Adipocyte (in vitro differentiated cells): ENCODE results near the gene TSPOAP1.
A peak's percentile ranks its signal among the peaks of the same experiment; 100 is the strongest.

Source experiments
- DNase-seq: peaks from one replicate; pipeline ENCODE4 v3.0.0-alpha.2; 2015; ENCODE audit warnings: low read depth
- H3K27me3 ChIP-seq: replicated peaks from 2 replicates; pipeline ENCODE4 v1.7.0; 2013; ENCODE audit warnings: mild to moderate bottlenecking, low read length, moderate library complexity; ENCODE audit not compliant: control insufficient read depth, insufficient read depth
- H3K36me3 ChIP-seq: 2 replicates; pipeline ENCODE4 v1.7.0; 2013; ENCODE audit warnings: low read length, mild to moderate bottlenecking, moderate library complexity; ENCODE audit not compliant: control insufficient read depth, insufficient read depth, severe bottlenecking
- H3K4me1 ChIP-seq: 2 replicates; pipeline ENCODE4 v1.7.0; 2013; ENCODE audit warnings: mild to moderate bottlenecking, low read length, moderate library complexity; ENCODE audit not compliant: control insufficient read depth, insufficient read depth
- H3K4me3 ChIP-seq: 2 replicates; pipeline ENCODE4 v1.7.0; 2013; ENCODE audit warnings: mild to moderate bottlenecking, low read length, moderate library complexity
- H3K9ac ChIP-seq: 2 replicates; pipeline ENCODE4 v1.7.0; 2013; ENCODE audit warnings: mild to moderate bottlenecking, low read length, moderate library complexity
- H3K9me3 ChIP-seq: 2 replicates; pipeline ENCODE4 v1.7.0; 2013; ENCODE audit warnings: mild to moderate bottlenecking, low read length, moderate library complexity; ENCODE audit not compliant: control insufficient read depth

The TSPOAP1 gene

DNA sequence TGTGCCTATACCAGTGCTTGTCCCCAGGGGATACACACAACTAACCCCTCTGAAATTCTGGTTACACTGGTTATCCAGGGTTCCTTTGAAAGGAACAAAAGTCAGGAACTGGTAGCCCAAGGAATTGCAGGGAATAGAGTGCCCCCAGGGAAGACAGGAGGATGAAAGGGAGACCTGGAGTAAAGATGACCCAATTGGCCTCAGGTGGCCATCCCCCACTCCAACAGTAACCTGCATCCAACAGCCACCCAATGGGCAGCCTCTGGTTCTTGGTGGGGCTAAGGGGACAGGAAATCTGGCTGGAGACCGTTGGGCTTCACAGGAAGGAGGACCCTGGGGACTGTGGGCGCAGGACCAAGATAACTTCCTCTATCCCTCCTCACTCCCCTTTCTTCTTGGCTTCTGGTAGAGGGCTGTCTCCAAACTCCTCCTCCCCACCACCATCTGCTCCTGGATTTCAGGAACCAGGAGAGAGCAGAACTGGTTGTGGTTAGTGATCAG lies 47.0 kb downstream of the TSPOAP1 start:
- no peaks in the 10 kb centered on the region for H3K36me3 ChIP-seq
- no peaks in the 10 kb centered on the region for H3K9me3 ChIP-seq
- H3K9ac ChIP-seq: no peak overlapping the region
- DNase-seq: no peak
- H3K27me3 ChIP-seq: peaks cover 35% of the 10 kb centered on the region
- H3K4me3 ChIP-seq: no peak overlapping the region
- H3K4me1 ChIP-seq: peaks cover 10% of the 10 kb centered on the region

DNA sequence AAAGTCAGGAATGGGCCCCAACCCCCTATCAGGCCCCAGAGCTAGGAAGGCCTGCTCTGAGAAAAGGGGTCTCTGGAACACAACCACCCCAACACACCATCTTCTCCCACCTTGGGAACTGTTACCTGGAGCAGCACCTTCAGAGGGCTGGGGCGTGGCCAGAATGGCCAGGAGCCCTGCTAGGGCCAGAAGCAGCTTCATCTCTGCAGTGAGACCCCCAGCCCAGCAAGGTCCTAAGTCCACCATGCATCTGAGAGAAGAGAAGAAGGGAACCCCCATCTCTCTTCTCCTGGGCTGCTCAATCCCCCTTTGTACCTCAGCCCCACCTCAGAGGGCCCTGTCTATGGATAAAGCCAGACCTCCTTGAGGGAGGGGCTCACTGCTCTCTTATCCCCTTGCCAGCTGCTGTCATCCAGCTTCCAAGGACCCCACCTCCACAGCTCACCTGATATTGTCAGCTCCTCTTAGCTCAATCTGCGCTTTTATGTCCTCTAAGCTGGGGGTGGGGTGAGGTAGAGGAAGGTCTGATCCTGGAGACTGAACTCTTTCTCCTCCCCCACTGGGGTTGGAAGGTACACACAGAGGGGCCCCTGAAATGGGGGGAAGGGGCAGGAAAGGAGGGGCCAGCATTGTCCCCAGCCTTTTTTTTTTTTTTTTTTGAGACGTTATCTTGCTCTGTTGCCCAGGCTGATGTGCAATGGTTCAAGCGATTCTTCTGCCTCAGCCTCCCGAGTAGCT lies 47.9 kb downstream of the TSPOAP1 start, which contains the start of gene MPO:
TSS of gene MPO (minus strand) at position 456 of the 738 bp plus-strand sequence. CDS start at position 279, 177 bp downstream.
- Histone ChIP-seq H3K9me3 (no peaks in the 10 kb centered on the region), H3K4me3 (no peak within 1 kb of the TSS), H3K36me3 (no peaks in the 10 kb centered on the region), H3K9ac (no peak within 1 kb of the TSS), H3K27me3 (peaks cover 40% of the 10 kb centered on the region), H3K4me1 (peaks cover 10% of the 10 kb centered on the region)
- no peak for DNase-seq

DNA sequence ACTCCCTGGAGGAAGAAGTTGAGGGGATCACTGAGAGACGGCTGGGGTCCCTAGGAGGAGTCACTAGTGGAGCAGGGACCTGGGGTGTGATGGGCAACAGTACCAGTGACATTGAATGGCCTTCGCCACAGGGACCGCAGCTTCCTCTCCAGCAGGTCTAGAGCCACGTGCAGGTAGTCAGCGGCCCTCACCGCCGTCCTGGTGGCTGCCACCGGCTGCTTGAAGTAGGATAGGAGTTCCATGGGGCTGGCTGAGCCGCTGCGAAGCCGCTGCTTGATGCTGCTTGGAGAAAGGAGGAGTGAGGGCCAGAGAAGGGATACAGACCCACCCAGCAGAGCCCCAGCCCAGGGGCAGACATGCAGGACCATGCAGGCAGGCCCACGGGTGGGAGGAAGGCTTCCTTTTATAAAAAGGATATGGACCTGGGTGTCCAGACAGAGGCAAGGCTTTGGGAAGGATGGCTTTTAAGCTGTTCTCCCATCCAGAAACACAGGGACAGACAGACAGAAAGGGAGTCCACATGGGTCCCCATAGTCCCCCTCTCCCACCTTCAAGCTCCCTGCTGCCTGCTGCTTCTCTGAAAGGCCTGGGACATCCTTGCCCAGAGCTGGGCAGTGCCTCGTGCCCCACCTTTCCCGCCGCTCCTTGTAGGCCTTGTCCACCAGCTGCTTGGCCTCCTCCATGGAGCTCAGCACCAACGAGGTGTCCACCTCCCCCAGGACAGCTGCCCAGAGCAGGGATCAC lies 48.7 kb downstream of the TSPOAP1 start:
- H3K4me3 ChIP-seq: no peak overlapping the region
- no peak for DNase-seq

DNA sequence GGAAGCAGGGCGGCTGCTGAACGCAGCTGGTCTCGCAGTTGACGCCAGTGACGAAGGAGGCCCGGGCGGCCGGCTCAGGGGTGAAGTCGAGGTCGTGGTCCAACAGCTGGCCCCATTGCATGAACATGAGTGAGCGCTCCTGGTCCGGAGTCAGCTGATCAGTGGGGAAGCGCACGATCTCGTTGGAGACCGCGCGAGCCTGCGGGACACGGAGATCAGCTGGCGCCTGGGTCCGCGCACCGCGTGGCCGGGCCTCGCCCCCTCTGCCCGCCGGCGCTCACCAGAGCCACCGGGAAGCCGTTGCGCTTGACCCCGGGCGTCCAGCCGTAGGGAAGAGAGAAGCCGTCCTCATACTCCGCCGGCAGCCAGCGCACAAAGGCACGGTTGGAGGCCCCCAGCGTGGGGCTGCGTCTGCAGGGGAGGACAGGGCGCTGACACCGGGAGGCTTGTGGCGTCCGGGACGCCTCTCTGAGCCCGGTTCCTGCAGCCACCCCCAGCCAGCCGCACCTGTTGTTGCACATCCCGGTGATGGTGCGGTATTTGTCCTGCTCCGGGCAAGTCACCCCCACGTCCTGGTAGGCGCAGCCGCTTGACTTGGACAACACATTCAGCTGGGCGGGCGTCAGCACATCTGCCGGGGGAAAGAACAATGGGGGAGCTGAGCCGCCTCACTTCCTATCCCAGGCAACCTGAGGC lies 49.4 kb downstream of the TSPOAP1 start:
- peaks cover 5% of the 10 kb centered on the region for H3K4me1 ChIP-seq
- DNase-seq: no peak
- peak overlapping the region; percentile 54 for H3K4me3 ChIP-seq
- no peaks in the 10 kb centered on the region for H3K36me3 ChIP-seq
- H3K9ac ChIP-seq: no peak overlapping the region
- no peaks in the 10 kb centered on the region for H3K9me3 ChIP-seq
- peaks cover 39% of the 10 kb centered on the region for H3K27me3 ChIP-seq

More for the DNA sequence above, 48.7 kb downstream of the TSPOAP1 start:
- Histone ChIP-seq H3K4me1 (peaks cover 5% of the 10 kb centered on the region), H3K9me3 (no peaks in the 10 kb centered on the region), H3K36me3 (no peaks in the 10 kb centered on the region), H3K27me3 (peaks cover 42% of the 10 kb centered on the region), H3K9ac (no peak overlapping the region)

DNA sequence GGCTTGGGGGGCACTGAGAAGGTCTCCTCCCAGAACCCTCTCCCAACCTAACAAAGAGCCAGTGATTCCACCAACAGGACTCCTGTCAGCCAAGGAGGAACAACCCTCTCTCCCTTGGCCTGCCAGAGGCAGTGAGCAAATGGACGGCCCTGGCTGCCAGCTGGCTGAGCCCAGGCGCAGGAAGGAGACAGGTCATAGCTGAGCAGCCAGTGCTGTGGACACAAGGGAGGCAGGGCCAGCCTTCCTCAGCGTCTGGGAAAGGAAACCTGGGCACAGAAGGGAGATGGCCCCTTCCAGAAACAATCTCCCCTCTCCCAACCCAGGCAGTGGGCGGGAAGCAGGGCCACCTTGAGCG lies 50.0 kb downstream of the TSPOAP1 start:
- peaks cover 5% of the 10 kb centered on the region for H3K4me1 ChIP-seq
- DNase-seq: no peak
- peak overlapping the region; percentile 54 for H3K4me3 ChIP-seq
- no peaks in the 10 kb centered on the region for H3K36me3 ChIP-seq
- H3K9ac ChIP-seq: no peak overlapping the region
- H3K9me3 ChIP-seq: no peaks in the 10 kb centered on the region
- H3K27me3 ChIP-seq: peaks cover 36% of the 10 kb centered on the region

DNA sequence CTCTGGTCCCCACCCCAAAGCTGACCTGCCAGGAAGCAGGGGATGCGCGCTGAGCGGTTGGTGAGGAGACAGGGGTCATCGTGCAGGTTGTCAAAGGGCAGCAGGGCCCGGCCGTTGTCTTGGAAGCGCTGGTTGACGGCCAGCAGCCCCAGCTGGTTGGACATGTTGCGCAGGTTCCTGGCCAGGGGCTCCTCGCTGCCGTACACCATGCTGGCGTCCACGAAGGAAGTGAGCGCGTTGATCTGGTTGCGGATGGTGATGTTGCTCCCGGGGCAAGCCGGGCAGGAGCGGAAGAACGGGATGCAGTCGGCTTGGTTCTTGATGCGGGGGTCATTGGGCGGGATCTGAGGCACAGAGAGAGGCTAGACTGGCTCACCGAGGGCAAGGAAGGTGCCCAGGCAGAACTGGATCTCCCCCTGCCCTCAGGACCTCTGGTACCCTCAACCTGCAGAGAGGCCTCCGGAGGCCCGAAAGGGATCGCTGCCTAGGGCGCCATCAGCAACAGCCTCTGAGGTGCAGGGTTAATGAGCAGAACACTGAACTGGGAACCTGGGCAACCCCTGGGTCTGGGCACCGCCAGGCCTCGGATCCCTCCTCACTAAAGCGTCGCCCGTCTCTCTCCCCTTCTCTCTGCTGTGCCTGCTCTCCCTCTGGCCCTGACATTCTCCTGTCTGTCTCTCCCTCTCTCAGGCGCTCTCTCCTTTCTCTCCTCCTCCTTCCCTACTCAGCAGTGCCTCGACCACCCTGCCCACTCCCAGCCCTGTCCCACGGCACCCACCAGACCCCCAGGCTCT lies 50.6 kb downstream of the TSPOAP1 start:
- no peak for DNase-seq
- Histone ChIP-seq H3K4me1 (peaks cover 5% of the 10 kb centered on the region), H3K36me3 (no peaks in the 10 kb centered on the region), H3K4me3 (no peak overlapping the region), H3K9me3 (no peaks in the 10 kb centered on the region), H3K9ac (no peak overlapping the region), H3K27me3 (peaks cover 40% of the 10 kb centered on the region)

DNA sequence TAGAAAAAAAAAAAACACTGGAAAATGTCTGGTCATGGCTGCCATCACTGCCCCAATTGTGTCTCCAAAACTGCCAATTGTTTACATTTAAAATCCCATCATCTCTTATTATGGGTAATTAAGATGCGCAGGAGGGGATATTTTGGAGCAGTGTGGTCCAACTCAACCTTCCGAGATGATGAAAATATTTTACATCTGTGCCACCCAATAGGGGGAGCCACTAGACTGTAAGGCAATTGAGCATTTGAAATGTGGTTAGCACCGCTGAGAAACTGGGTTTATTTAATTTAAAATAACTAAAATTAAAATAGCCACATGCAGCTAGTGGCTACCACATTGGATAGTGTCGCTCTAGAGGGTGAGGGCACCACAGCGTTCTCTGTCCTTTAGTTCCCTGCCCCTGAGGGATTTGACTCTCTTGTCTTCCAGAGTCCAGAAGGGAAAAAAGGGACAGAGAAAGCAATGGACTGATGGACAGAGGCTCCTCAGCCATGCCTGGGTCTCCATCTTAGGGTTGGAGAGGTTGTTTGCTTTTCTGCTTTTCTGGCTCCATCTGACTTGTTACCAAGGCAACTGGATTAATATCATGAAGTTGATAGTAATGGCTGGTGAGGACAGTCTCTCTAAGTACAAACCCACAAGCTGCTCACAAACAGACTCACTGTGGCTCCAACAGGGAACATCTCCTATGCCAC lies 51.3 kb downstream of the TSPOAP1 start:
- Histone ChIP-seq H3K9me3 (no peaks in the 10 kb centered on the region), H3K36me3 (no peaks in the 10 kb centered on the region), H3K4me1 (peaks cover 5% of the 10 kb centered on the region), H3K4me3 (no peak overlapping the region), H3K9ac (no peak overlapping the region), H3K27me3 (peaks cover 46% of the 10 kb centered on the region)
- DNase-seq: no peak

DNA sequence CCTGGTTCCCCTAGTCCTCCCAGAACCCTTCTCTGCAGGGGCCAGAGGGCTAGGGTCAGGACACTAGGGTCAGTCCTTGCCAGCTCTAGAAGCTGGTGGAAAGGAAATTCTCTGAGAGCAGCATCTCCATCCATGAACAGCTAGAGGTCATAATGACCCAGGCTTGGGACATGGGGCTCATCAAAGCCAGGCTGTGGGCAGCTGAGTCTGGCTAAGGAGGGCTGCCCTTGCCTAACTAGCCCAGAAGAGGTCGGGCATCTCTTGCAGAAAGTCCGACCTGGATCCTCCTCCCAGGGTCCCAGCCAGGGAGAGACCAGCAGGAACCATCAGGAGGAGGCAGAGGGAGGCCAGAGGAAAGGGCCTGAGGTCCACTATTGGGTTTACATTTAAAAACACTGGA lies 52.2 kb downstream of the TSPOAP1 start:
- Histone ChIP-seq H3K9me3 (no peaks in the 10 kb centered on the region), H3K4me1 (peaks cover 5% of the 10 kb centered on the region), H3K9ac (no peak overlapping the region), H3K36me3 (no peaks in the 10 kb centered on the region), H3K27me3 (peaks cover 48% of the 10 kb centered on the region), H3K4me3 (no peak overlapping the region)
- DNase-seq: no peak

DNA sequence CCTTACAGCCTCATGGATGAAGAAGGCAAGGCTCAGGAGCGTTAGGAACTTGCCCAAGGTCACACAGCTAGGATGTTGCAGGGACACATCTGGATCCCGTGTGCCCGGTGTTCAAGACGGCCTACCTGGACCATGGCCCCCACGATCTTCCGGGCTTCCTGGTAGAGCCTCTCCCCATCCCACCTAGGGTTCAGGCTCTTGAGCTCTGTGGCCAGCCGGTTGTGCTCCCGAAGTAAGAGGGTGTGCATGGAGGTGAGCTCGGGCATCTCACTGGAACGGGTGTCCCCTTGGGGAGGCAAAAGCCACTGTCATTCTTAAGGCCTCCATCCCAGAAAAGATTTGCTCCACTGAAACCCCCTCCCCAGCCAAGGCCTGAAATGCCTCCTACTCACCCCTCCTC lies 53.2 kb downstream of the TSPOAP1 start:
- no peak for DNase-seq
- Histone ChIP-seq H3K36me3 (no peaks in the 10 kb centered on the region), H3K4me1 (peaks cover 5% of the 10 kb centered on the region), H3K9ac (no peak overlapping the region), H3K27me3 (peaks cover 46% of the 10 kb centered on the region), H3K9me3 (no peaks in the 10 kb centered on the region), H3K4me3 (no peak overlapping the region)

DNA sequence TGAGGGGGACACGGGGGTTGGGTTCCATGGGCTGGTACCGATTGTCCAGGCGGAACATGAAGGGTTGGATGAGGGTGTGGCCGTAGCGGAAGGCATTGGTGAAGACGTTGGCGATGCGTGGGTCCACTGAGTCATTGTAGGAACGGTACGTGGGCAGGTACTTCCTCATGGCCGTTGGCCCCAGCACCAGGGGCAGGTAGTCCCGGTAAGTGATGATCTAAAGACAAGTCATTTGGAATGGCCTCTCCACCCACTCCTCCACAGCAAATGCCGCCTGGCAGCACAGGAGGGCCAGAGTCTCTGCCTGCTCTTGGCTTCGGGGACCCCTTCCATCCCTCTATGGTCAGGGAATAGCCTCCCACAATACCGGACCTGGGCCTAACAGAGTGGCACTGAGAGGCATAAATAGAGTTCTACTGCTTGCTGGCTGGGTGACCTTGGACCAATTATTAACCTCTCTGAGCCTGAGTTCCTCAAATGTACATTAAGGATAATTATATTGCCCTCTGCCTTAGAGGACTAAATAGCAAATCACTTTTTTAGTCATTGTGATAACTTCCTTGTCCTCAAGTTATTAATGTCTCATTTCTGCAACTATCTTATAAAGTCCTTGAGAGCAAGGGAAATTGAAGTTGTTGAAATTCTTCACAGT lies 55.0 kb downstream of the TSPOAP1 start:
- Histone ChIP-seq H3K9me3 (no peaks in the 10 kb centered on the region), H3K9ac (no peak overlapping the region), H3K27me3 (peaks cover 53% of the 10 kb centered on the region), H3K4me1 (no peaks in the 10 kb centered on the region), H3K4me3 (no peak overlapping the region), H3K36me3 (no peaks in the 10 kb centered on the region)
- DNase-seq: no peak
